GM23338 (cell line): ENCODE measurements around the gene HDAC5. TPM values are rescaled to one million over a fixed set of nuclear protein-coding genes. Genes with fewer than 3 reads are reported as not detected.

Experiments
- ATAC-seq: fragments of 200-7000 bp; cut with Tn5 transposase; 3 replicates; pipeline ENCODE4 v1.9.1; 2020
- DNase-seq: peaks from one replicate; pipeline ENCODE4 v3.0.0-alpha.2; 2015; ENCODE audit warnings: low spot score
- H2AFZ ChIP-seq: fragments of 200-600 bp; sonication (generic); 2 replicates; pipeline ENCODE4 v1.8.0; 2016; ENCODE audit warnings: antibody characterized with exemption, mild to moderate bottlenecking, moderate library complexity
- H3F3A ChIP-seq: fragments of 200-600 bp; sonication (generic); replicated peaks from 2 replicates; pipeline ENCODE4 v1.8.0; 2017; ENCODE audit warnings: antibody characterized with exemption, mixed run types, low read depth
- H3K27ac ChIP-seq: fragments of 200-600 bp; sonication (generic); 2 replicates; pipeline ENCODE4 v1.6.1; 2016; ENCODE audit warnings: low read depth
- H3K27me3 ChIP-seq: fragments of 200-600 bp; sonication (generic); 2 replicates; pipeline ENCODE4 v1.8.0; 2016; ENCODE audit warnings: mild to moderate bottlenecking, mixed run types, moderate library complexity; ENCODE audit not compliant: insufficient read depth
- H3K36me3 ChIP-seq: fragments of 200-600 bp; sonication (generic); 2 replicates; pipeline ENCODE4 v1.8.0; 2016; ENCODE audit warnings: mild to moderate bottlenecking; ENCODE audit not compliant: insufficient read depth
- H3K4me1 ChIP-seq: fragments of 200-600 bp; sonication (generic); 2 replicates; pipeline ENCODE4 v1.8.0; 2016; ENCODE audit warnings: mild to moderate bottlenecking, moderate library complexity; ENCODE audit not compliant: insufficient read depth
- H3K4me2 ChIP-seq: fragments of 200-600 bp; sonication (generic); 2 replicates; pipeline ENCODE4 v1.7.1; 2017; ENCODE audit warnings: mixed run types
- H3K4me3 ChIP-seq: fragments of 200-600 bp; sonication (generic); 2 replicates; pipeline ENCODE4 v1.6.1; 2016; ENCODE audit warnings: mixed run types
- H3K79me2 ChIP-seq: fragments of 200-600 bp; sonication (generic); replicated peaks from 2 replicates; pipeline ENCODE4 v1.8.0; 2017; ENCODE audit warnings: mild to moderate bottlenecking; ENCODE audit not compliant: insufficient read depth
- H3K9me2 ChIP-seq: fragments of 200-600 bp; sonication (generic); 2 replicates; pipeline ENCODE4 v1.8.0; 2017; ENCODE audit not compliant: insufficient read depth
- H4K20me1 ChIP-seq: fragments of 200-600 bp; sonication (generic); replicated peaks from 2 replicates; pipeline ENCODE4 v1.8.0; 2017; ENCODE audit warnings: mild to moderate bottlenecking; ENCODE audit not compliant: insufficient read depth
- H3K27ac Mint-ChIP-seq: 2 replicates; pipeline ENCODE4 v1.8.0; 2020; ENCODE audit warnings: inconsistent platforms, mild to moderate bottlenecking, moderate library complexity, mixed read lengths
- H3K27me3 Mint-ChIP-seq: 3 replicates; pipeline ENCODE4 v1.8.0; 2022; ENCODE audit warnings: low read depth, mild to moderate bottlenecking, moderate library complexity, mixed read lengths, inconsistent platforms; ENCODE audit not compliant: insufficient read depth, poor library complexity
- H3K36me3 Mint-ChIP-seq: 3 replicates; pipeline ENCODE4 v1.8.0; 2021; ENCODE audit warnings: low read depth, mild to moderate bottlenecking, inconsistent platforms, moderate library complexity, mixed read lengths
- H3K4me1 Mint-ChIP-seq: 3 replicates; pipeline ENCODE4 v1.8.0; 2020; ENCODE audit warnings: mild to moderate bottlenecking, inconsistent platforms, mixed read lengths
- H3K4me3 Mint-ChIP-seq: 3 replicates; pipeline ENCODE4 v1.8.0; 2021; ENCODE audit warnings: moderate library complexity, mild to moderate bottlenecking, inconsistent platforms, mixed read lengths
- H3K9me3 Mint-ChIP-seq: 3 replicates; pipeline ENCODE4 v1.8.0; 2020; ENCODE audit warnings: moderate library complexity, mild to moderate bottlenecking, inconsistent platforms, mixed read lengths
- CREB1 ChIP-seq: fragments of 250-450 bp; sonication (Bioruptor Pico); IDR thresholded peaks from 2 replicates; pipeline ENCODE4 v1.5.0; 2020; ENCODE audit warnings: low read depth, mild to moderate bottlenecking, moderate library complexity
- EZH2phosphoT487 ChIP-seq: fragments of 200-600 bp; sonication (generic); IDR thresholded peaks from one replicate; pipeline ENCODE4 v1.8.1; 2018; ENCODE audit warnings: antibody characterized with exemption; ENCODE audit not compliant: unreplicated experiment
- JUNB ChIP-seq: IDR thresholded peaks from one replicate; pipeline ENCODE4 v1.6.1; 2016; ENCODE audit warnings: antibody characterized with exemption; ENCODE audit not compliant: unreplicated experiment
- NANOG ChIP-seq: IDR thresholded peaks from 2 replicates; pipeline ENCODE4 v1.6.1; 2016; ENCODE audit warnings: antibody characterized with exemption, borderline replicate concordance
- POLR2AphosphoS5 ChIP-seq: IDR thresholded peaks from 2 replicates; pipeline ENCODE4 v1.6.1; 2016; ENCODE audit warnings: antibody characterized with exemption, low read depth
- ZNF331 ChIP-seq: fragments of 250-450 bp; sonication (Bioruptor Pico); IDR thresholded peaks from 2 replicates; pipeline ENCODE4 v1.5.0; 2020; ENCODE audit warnings: low read depth, mild to moderate bottlenecking, moderate library complexity
- polyA plus RNA-seq: library from polyadenylated mRNA; unstranded; fragments of >200 nt; fragmentation: Nextera tagmentation; extraction: Ambion mirVana; gene quantifications from 2 replicates; pipeline ENCODE4 v1.2.1, GENCODE V29; 2016
- total RNA-seq: library from RNA; depleted of rRNA; stranded (reverse); fragments of >200 nt; shearing (Covaris generic); gene quantifications from 2 replicates; pipeline ENCODE4 v1.2.3, GENCODE V29; 2014
- TF ChIP-seq, protein P1 (sequence below): IDR thresholded peaks from one replicate; pipeline ENCODE4 v1.6.1; 2018; ENCODE audit warnings: antibody characterized with exemption; ENCODE audit not compliant: unreplicated experiment
- TF ChIP-seq, protein P2 (sequence below): IDR thresholded peaks from 2 replicates; pipeline ENCODE4 v1.6.1; 2016; ENCODE audit warnings: antibody characterized with exemption
- TF ChIP-seq, protein P3 (sequence below), 2 experiments: fragments of 200-600 bp in 1 of 2; sonication (generic) in 1 of 2; conservative IDR thresholded peaks; 2 replicates each; pipeline versions ENCODE4 v1.5.1 to v1.6.1; 2016 to 2017; ENCODE audit warnings: antibody characterized with exemption in 2 of 2, low read depth in 2 of 2, mild to moderate bottlenecking in 2 of 2, moderate library complexity in 1 of 2
- TF ChIP-seq, protein P4 (sequence below): fragments of 250-450 bp; sonication (Bioruptor Pico); IDR thresholded peaks from 2 replicates; pipeline ENCODE4 v1.5.0; 2020; ENCODE audit warnings: mild to moderate bottlenecking, moderate library complexity

HDAC5 gene
- total and polyA plus RNA-seq, 2 experiments from 2014 or later, result 16.9 to 71.1 TPM

DNA sequence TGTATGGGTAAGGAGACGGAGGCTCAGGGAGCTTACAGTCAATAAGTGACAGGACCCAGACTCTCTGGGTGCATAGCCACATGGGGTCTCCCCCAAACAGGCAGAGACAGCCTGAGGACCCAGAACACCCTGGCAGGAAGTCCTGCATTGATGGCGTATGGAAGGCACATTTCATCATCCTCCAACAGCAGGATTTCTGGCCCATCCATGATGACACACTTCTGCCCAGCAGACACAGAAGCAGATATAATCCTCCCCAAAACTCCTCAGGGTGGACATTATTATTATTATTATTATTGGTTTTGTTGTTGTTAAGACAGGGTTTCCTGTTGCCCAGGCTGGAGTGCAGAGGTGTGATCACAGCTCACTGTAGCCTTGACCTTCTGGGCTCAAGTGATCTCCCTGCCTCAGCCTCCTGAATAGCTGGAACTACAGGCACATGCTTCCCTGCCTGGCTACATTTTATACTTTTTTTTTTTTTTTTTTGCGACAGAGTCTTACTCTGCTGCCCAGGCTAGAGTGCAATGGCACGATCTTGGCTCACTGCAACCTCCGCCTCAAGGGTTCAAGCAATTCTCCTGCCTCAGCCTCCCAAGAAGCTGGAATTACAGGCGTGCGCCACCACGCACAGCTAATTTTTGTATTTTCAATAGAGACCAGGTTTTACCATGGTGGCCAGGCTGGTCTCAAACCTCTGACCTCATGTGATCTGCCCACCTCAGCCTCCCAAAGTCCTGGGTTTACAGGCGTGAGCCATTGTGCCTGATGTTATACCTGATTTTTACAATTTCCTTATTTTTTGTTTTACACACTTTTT is 11.5 kb upstream of the HDAC5 start (continued):
- TF ChIP-seq, protein P1, sequence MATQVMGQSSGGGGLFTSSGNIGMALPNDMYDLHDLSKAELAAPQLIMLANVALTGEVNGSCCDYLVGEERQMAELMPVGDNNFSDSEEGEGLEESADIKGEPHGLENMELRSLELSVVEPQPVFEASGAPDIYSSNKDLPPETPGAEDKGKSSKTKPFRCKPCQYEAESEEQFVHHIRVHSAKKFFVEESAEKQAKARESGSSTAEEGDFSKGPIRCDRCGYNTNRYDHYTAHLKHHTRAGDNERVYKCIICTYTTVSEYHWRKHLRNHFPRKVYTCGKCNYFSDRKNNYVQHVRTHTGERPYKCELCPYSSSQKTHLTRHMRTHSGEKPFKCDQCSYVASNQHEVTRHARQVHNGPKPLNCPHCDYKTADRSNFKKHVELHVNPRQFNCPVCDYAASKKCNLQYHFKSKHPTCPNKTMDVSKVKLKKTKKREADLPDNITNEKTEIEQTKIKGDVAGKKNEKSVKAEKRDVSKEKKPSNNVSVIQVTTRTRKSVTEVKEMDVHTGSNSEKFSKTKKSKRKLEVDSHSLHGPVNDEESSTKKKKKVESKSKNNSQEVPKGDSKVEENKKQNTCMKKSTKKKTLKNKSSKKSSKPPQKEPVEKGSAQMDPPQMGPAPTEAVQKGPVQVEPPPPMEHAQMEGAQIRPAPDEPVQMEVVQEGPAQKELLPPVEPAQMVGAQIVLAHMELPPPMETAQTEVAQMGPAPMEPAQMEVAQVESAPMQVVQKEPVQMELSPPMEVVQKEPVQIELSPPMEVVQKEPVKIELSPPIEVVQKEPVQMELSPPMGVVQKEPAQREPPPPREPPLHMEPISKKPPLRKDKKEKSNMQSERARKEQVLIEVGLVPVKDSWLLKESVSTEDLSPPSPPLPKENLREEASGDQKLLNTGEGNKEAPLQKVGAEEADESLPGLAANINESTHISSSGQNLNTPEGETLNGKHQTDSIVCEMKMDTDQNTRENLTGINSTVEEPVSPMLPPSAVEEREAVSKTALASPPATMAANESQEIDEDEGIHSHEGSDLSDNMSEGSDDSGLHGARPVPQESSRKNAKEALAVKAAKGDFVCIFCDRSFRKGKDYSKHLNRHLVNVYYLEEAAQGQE, result no peak
- TF ChIP-seq JUNB (no peak), POLR2AphosphoS5 (no peak), NANOG (no peak), EZH2phosphoT487 (no peak)
- TF ChIP-seq, protein P2, sequence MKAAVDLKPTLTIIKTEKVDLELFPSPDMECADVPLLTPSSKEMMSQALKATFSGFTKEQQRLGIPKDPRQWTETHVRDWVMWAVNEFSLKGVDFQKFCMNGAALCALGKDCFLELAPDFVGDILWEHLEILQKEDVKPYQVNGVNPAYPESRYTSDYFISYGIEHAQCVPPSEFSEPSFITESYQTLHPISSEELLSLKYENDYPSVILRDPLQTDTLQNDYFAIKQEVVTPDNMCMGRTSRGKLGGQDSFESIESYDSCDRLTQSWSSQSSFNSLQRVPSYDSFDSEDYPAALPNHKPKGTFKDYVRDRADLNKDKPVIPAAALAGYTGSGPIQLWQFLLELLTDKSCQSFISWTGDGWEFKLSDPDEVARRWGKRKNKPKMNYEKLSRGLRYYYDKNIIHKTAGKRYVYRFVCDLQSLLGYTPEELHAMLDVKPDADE, result no peak

DNA sequence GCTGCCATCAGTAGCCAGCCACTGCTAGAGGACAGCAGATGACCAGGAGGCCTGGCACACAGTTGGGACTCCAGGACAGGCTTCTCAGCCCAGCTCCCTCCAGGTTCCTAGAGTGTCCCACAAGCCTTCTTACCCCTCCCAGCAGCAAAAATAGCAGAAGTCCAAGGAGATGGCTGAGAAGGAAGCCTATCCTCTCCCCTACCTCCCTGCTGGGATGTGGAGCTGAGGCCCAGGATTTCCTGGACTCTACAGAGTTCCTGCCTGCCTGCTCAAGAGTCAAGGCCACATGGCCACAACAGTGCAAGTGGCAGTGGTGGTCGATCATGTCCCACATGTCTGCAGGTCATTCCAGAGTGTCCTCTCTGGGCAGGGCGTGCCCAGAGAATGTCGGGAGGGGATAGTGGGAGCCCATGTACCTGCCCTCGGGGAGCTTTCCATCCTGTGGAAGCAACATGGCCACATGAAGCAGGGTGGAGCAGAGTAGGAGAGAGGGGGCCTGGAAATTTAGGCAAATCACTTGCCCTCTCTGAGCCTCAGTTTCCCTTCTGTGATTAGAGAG is 10.6 kb upstream of the HDAC5 start:
- no peak overlapping the region for H3K4me3 ChIP-seq
- peaks cover 11% of the 10 kb centered on the region for H3K27me3 Mint-ChIP-seq
- no peak overlapping the region for H3K4me3 Mint-ChIP-seq
- no peak overlapping the region for H3K27ac ChIP-seq
- H3K4me2 ChIP-seq, result no peak overlapping the region
- H3K36me3 ChIP-seq, result no peaks in the 10 kb centered on the region
- H3F3A ChIP-seq, result peaks cover 10% of the 10 kb centered on the region
- no peaks in the 10 kb centered on the region for H3K79me2 ChIP-seq
- no peaks in the 10 kb centered on the region for H3K27me3 ChIP-seq
- DNase-seq, result no peak
- H3K9me3 Mint-ChIP-seq, result no peaks in the 10 kb centered on the region
- TF ChIP-seq POLR2AphosphoS5 (no peak), CREB1 (CRISPR knock-in tag) (no peak), ZNF331 (CRISPR knock-in tag) (no peak)
- TF ChIP-seq, protein P3, sequence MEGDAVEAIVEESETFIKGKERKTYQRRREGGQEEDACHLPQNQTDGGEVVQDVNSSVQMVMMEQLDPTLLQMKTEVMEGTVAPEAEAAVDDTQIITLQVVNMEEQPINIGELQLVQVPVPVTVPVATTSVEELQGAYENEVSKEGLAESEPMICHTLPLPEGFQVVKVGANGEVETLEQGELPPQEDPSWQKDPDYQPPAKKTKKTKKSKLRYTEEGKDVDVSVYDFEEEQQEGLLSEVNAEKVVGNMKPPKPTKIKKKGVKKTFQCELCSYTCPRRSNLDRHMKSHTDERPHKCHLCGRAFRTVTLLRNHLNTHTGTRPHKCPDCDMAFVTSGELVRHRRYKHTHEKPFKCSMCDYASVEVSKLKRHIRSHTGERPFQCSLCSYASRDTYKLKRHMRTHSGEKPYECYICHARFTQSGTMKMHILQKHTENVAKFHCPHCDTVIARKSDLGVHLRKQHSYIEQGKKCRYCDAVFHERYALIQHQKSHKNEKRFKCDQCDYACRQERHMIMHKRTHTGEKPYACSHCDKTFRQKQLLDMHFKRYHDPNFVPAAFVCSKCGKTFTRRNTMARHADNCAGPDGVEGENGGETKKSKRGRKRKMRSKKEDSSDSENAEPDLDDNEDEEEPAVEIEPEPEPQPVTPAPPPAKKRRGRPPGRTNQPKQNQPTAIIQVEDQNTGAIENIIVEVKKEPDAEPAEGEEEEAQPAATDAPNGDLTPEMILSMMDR (conservative IDR thresholded peaks at IDR 0.05; ENCODE audit: low read depth in 2 of 2), result no peak
- TF ChIP-seq, protein P4, sequence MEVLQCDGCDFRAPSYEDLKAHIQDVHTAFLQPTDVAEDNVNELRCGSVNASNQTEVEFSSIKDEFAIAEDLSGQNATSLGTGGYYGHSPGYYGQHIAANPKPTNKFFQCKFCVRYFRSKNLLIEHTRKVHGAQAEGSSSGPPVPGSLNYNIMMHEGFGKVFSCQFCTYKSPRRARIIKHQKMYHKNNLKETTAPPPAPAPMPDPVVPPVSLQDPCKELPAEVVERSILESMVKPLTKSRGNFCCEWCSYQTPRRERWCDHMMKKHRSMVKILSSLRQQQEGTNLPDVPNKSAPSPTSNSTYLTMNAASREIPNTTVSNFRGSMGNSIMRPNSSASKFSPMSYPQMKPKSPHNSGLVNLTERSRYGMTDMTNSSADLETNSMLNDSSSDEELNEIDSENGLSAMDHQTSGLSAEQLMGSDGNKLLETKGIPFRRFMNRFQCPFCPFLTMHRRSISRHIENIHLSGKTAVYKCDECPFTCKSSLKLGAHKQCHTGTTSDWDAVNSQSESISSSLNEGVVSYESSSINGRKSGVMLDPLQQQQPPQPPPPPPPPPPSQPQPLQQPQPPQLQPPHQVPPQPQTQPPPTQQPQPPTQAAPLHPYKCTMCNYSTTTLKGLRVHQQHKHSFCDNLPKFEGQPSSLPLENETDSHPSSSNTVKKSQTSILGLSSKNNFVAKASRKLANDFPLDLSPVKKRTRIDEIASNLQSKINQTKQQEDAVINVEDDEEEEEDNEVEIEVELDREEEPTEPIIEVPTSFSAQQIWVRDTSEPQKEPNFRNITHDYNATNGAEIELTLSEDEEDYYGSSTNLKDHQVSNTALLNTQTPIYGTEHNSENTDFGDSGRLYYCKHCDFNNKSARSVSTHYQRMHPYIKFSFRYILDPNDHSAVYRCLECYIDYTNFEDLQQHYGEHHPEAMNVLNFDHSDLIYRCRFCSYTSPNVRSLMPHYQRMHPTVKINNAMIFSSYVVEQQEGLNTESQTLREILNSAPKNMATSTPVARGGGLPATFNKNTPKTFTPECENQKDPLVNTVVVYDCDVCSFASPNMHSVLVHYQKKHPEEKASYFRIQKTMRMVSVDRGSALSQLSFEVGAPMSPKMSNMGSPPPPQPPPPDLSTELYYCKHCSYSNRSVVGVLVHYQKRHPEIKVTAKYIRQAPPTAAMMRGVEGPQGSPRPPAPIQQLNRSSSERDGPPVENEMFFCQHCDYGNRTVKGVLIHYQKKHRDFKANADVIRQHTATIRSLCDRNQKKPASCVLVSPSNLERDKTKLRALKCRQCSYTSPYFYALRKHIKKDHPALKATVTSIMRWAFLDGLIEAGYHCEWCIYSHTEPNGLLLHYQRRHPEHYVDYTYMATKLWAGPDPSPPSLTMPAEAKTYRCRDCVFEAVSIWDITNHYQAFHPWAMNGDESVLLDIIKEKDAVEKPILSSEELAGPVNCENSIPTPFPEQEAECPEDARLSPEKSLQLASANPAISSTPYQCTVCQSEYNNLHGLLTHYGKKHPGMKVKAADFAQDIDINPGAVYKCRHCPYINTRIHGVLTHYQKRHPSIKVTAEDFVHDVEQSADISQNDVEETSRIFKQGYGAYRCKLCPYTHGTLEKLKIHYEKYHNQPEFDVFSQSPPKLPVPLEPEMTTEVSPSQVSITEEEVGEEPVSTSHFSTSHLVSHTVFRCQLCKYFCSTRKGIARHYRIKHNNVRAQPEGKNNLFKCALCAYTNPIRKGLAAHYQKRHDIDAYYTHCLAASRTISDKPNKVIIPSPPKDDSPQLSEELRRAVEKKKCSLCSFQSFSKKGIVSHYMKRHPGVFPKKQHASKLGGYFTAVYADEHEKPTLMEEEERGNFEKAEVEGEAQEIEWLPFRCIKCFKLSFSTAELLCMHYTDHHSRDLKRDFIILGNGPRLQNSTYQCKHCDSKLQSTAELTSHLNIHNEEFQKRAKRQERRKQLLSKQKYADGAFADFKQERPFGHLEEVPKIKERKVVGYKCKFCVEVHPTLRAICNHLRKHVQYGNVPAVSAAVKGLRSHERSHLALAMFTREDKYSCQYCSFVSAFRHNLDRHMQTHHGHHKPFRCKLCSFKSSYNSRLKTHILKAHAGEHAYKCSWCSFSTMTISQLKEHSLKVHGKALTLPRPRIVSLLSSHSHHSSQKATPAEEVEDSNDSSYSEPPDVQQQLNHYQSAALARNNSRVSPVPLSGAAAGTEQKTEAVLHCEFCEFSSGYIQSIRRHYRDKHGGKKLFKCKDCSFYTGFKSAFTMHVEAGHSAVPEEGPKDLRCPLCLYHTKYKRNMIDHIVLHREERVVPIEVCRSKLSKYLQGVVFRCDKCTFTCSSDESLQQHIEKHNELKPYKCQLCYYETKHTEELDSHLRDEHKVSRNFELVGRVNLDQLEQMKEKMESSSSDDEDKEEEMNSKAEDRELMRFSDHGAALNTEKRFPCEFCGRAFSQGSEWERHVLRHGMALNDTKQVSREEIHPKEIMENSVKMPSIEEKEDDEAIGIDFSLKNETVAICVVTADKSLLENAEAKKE (CRISPR knock-in tag), result no peak
- ATAC-seq, result no peak
- H3K4me1 Mint-ChIP-seq, result peaks cover 16% of the 10 kb centered on the region
- H3K4me1 ChIP-seq, result peaks cover 15% of the 10 kb centered on the region
- no peak overlapping the region for H2AFZ ChIP-seq
- no peaks in the 10 kb centered on the region for H4K20me1 ChIP-seq
- H3K9me2 ChIP-seq, result no peaks in the 10 kb centered on the region
- no peak overlapping the region for H3K27ac Mint-ChIP-seq
- H3K36me3 Mint-ChIP-seq, result 0 out of 3 replicates have a peak, but pooled peaks cover 2% of the 10 kb centered on the region
